Bone marrow (tissue), 2 donors: ENCODE measurements around the gene ARL2BP.

ENCODE experiments used
- DNase-seq, 2 donors: peaks; one replicate each; lab custom pipeline; 2025; lab: John Stamatoyannopoulos, UW

Gene ARL2BP

GRCh38 chr16:57283214-57283958 lies 38.3 kb downstream of the ARL2BP start:
- DNase-seq: no peak

DNA sequence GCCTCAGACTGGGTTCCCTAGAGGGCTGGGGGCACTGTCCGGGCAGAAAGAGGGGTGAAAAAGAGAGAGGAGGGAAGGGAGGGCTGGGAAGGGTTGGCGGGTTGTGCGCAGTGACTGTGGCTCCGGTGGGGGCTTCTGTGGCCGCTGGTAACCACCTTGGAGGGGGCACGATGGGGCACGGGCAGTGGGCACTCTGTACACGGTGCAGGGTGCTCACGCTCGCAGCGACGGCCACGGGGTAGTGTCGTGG lies 38.8 kb downstream of the ARL2BP start:
- no peak for DNase-seq

GRCh38 chr16:57284209-57284951 lies 39.3 kb downstream of the ARL2BP start, which contains the start of gene PLLP:
TSS of gene PLLP (minus strand) at chr16:57284672. CDS start at chr16:57284540, 132 bp downstream.
- peak in 1 of 2 donors; percentile 20 for DNase-seq

GRCh38 chr16:57284952-57285363 lies 39.9 kb downstream of the ARL2BP start:
- no peak for DNase-seq

GRCh38 chr16:57285379-57285778 lies 40.3 kb downstream of the ARL2BP start:
- no peak for DNase-seq

DNA sequence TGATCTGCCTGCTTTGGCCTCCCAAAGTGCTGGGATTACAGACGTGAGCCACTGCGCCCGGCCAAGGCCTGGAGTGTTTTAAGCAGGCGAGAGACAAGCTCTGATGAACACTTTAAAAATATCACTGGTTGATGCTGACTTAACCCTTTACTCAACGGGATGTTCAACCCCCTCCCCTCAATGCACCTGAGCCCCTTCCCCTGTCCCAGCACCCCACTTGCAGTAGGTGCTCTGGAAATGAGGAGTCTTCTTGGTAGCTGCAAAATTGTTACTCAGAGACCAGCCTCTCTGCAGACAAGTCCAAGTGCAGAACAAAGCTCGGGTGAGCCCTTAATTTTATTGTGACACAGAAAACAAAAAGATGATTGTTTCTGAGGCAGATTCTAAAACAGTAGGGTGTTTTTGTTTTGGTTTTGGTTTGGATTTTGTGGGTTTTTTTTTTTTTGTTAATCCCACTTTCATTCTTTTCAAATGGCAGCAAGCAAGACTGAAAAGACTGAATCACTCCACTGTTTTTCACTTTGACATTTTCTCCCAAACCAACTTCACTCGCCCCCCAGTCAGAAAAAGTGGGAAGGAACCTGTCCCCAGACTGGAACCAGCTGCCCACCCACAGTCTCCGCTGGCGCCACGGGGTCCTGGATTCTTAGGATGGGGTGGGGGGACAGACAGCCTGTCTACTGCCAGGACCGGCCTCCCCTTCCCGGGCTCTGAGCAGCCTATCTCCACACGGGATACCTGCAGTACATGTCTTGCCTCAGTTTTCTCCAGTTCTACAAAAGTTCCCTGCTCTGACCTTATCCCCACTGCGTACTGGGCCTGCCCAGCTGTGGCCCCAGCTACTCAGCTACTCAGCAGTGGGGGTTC lies 44.6 kb downstream of the ARL2BP start:
- no peak for DNase-seq

GRCh38 chr16:57297856-57298255 lies 52.8 kb downstream of the ARL2BP start:
- DNase-seq: no peak

- peak in 1 of 2 donors; percentile 73 for DNase-seq
Measured at GRCh38 chr16:57299009-57299718, 54.1 kb downstream of the ARL2BP start.

- DNase-seq: peak; percentile 75 to 84
Measured at GRCh38 chr16:57299719-57300386, 54.8 kb downstream of the ARL2BP start.

DNA sequence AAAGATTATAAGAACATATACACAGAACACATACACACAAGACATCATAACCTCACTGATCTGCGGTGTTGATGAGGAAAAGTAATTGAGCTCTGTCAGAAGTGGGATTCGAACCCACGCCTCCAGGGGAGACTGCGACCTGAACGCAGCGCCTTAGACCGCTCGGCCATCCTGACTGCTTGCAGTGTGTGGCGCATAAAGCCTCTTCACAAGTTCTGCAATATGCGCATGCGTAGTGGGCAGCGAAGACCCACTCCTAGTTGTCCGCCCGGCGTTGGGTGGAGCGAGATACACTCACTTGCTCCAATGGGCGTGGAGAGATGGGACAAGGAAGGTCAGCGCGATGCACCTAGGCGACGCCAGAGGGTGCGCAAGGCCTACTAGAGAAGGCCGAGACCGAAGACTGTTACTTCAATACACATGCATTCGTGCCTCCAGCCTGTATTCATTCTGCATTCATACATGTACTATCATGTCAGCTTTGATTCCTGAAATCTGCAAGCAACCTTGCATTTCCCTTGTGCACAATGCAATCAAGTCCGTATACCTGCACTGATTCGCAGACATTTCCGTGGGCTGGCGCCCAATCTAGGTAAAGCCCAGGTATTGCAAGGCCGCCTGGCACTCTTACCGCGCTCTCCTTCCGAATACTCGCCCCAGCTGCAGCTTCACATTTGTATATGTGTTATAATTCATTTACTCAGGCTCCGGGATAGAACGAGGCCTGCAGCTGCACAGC lies 55.5 kb downstream of the ARL2BP start:
- peak; percentile 99 for DNase-seq

DNA sequence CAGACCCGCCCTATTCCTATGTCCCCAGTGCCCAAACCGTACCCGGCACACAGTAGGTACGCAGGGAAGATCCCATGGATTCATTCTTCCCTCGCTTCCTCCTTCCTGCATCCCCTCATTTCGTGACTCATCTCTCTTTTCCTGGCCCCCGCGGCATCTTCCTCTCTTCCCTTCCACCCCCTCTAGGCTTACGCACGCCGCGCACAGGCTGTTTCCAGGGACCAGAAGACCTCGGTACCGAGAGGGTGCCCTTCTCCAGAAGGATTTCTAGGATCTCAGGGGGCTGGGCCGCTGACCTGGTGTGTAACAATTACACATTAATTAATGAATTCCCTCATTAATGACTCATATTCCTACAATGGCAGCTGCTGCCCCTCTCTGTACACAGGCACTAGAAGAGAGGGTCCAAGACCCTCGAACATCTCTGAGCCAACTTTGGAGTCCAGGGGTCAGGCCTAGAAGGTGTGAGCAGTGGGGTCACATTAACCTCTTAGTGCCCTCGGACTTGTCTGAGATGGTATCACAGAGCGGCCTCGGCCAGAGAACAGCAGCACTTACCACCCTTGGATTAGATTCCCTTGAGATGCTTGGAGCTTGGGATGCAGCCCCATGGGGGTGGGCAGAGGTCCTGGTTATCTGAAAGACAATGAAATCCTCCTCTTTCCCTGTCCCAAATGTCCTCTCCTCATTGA lies 56.2 kb downstream of the ARL2BP start:
- DNase-seq: no peak
